Suprapubic skin (tissue), 4 donors: Measurements from ENCODE around the gene DNM3. TPM values are rescaled to one million over a fixed set of nuclear protein-coding genes. Genes with fewer than 3 reads are reported as not detected.
"Not testable (repeated sequence)": the region's sequence is repeated elsewhere in the genome, so short reads cannot be mapped to it uniquely, and the experiment has no call there.

Experiments
- DNase-seq, 2 donors: peaks; one replicate each; pipeline ENCODE4 v3.0.0-alpha.2; 2019; ENCODE audit warnings: low spot score in 2 of 2
- H3K27ac ChIP-seq: fragments of 200-600 bp; sonication (generic); one replicate; pipeline ENCODE4 v1.5.1; 2019
- H3K27me3 ChIP-seq: fragments of 200-600 bp; sonication (generic); one replicate; pipeline ENCODE4 v1.5.1; 2019
- H3K36me3 ChIP-seq: fragments of 200-600 bp; sonication (generic); one replicate; pipeline ENCODE4 v1.5.1; 2019
- H3K4me1 ChIP-seq: fragments of 200-600 bp; sonication (generic); one replicate; pipeline ENCODE4 v1.5.1; 2019
- H3K4me3 ChIP-seq: fragments of 200-600 bp; sonication (generic); one replicate; pipeline ENCODE4 v1.5.1; 2019; ENCODE audit warnings: mild to moderate bottlenecking
- H3K9me3 ChIP-seq: fragments of 200-600 bp; sonication (generic); one replicate; pipeline ENCODE4 v1.5.1; 2019
- CTCF ChIP-seq, 2 donors: fragments of 200-600 bp in 1 of 2; fragments of 450-650 bp in 1 of 2; sonication (generic) in 1 of 2; IDR thresholded peaks; one replicate each; pipeline ENCODE4 v1.5.1; 2016 to 2019; ENCODE audit warnings: antibody characterized with exemption in 2 of 2, mild to moderate bottlenecking in 1 of 2, moderate library complexity in 1 of 2
- EP300 ChIP-seq: sonication (generic); formaldehyde crosslinking; IDR thresholded peaks from one replicate; pipeline ENCODE4 v1.6.1; 2017; ENCODE audit warnings: antibody characterized with exemption
- POLR2A ChIP-seq, 2 donors: fragments of 450-650 bp; IDR thresholded peaks; one replicate each; pipeline ENCODE4 v1.6.1; 2017; ENCODE audit warnings: antibody characterized with exemption in 2 of 2, mild to moderate bottlenecking in 2 of 2, moderate library complexity in 2 of 2
- POLR2AphosphoS5 ChIP-seq, 3 donors: sonication (generic); formaldehyde crosslinking; IDR thresholded peaks; one replicate each; pipeline ENCODE4 v1.6.1; 2017; ENCODE audit warnings: antibody characterized with exemption in 3 of 3
- whole genome bisulfite sequencing: methylation state at CpG from one replicate; pipeline ENCODE4 v1.1.5; 2018; 5-methylcytosine and 5-hydroxymethylcytosine counted together
- total RNA-seq, 4 donors: library from RNA; depleted of rRNA; stranded (reverse); fragments of >200 nt; gene quantifications; one replicate each; pipeline ENCODE4 v1.1.0, GENCODE V29; 2016

The DNM3 gene
- total RNA-seq, 4 donors from 2014 or later, result 1.6 to 11.7 (median 3.7) TPM

- no peak for DNase-seq
- 82% methylated on average over 3 of the region's 3 CpGs for WGBS
Measured at GRCh38 chr1:172298141-172298540, 456.8 kb downstream of the DNM3 start.

GRCh38 chr1:172298911-172299310, 457.6 kb downstream of the DNM3 start:
- Histone ChIP-seq H3K27ac (no peak overlapping the region), H3K4me3 (no peak overlapping the region), H3K9me3 (peaks cover 3% of the 10 kb centered on the region), H3K27me3 (no peaks in the 10 kb centered on the region), H3K4me1 (no peaks in the 10 kb centered on the region), H3K36me3 (no peaks in the 10 kb centered on the region)
- WGBS, result 93% methylated on average over 2 of the region's 2 CpGs
- no peak for DNase-seq
- TF ChIP-seq POLR2AphosphoS5 (IDR thresholded peaks at IDR 0.05), result no peak

More at GRCh38 chr1:172298141-172298540, 456.8 kb downstream of the DNM3 start:
- Histone ChIP-seq H3K36me3 (no peaks in the 10 kb centered on the region), H3K27ac (no peak overlapping the region), H3K27me3 (no peaks in the 10 kb centered on the region), H3K9me3 (peaks cover 3% of the 10 kb centered on the region), H3K4me1 (no peaks in the 10 kb centered on the region), H3K4me3 (no peak overlapping the region)
- TF ChIP-seq EP300 (no peak), POLR2AphosphoS5 (IDR thresholded peaks at IDR 0.05) (no peak), POLR2A (IDR thresholded peaks at IDR 0.05) (no peak), CTCF (IDR thresholded peaks at IDR 0.05) (no peak)

GRCh38 chr1:172299515-172299914, 458.2 kb downstream of the DNM3 start:
- DNase-seq, result no peak
- H3K4me3 ChIP-seq, result no peak overlapping the region
- peaks cover 3% of the 10 kb centered on the region for H3K9me3 ChIP-seq
- H3K27me3 ChIP-seq, result no peaks in the 10 kb centered on the region
- no peak overlapping the region for H3K27ac ChIP-seq
- H3K4me1 ChIP-seq, result no peaks in the 10 kb centered on the region
- TF ChIP-seq POLR2AphosphoS5 (IDR thresholded peaks at IDR 0.05) (no peak), CTCF (IDR thresholded peaks at IDR 0.05) (no peak), POLR2A (IDR thresholded peaks at IDR 0.05) (no peak), EP300 (no peak)
- no peaks in the 10 kb centered on the region for H3K36me3 ChIP-seq

GRCh38 chr1:172307508-172307907, 466.2 kb downstream of the DNM3 start:
- not testable (repeated sequence) for H3K36me3 ChIP-seq, H3K27ac ChIP-seq, H3K9me3 ChIP-seq, DNase-seq, H3K4me3 ChIP-seq, H3K27me3 ChIP-seq, H3K4me1 ChIP-seq
- WGBS, result 96% methylated on average over 4 of the region's 4 CpGs

GRCh38 chr1:172308142-172308541, 466.8 kb downstream of the DNM3 start:
- no peak overlapping the region for H3K4me3 ChIP-seq
- 51% methylated on average over 2 of the region's 2 CpGs for WGBS

GRCh38 chr1:172308577-172308976, 467.3 kb downstream of the DNM3 start:
- 65% methylated on average over 4 of the region's 4 CpGs for WGBS
- Histone ChIP-seq H3K4me1 (no peaks in the 10 kb centered on the region), H3K4me3 (no peak overlapping the region), H3K9me3 (no peaks in the 10 kb centered on the region), H3K36me3 (no peaks in the 10 kb centered on the region), H3K27me3 (no peaks in the 10 kb centered on the region), H3K27ac (no peak overlapping the region)
- TF ChIP-seq POLR2A (IDR thresholded peaks at IDR 0.05) (no peak), EP300 (no peak), CTCF (IDR thresholded peaks at IDR 0.05) (no peak), POLR2AphosphoS5 (IDR thresholded peaks at IDR 0.05) (no peak)
- no peak for DNase-seq

More at GRCh38 chr1:172308142-172308541, 466.8 kb downstream of the DNM3 start:
- Histone ChIP-seq H3K9me3 (no peaks in the 10 kb centered on the region), H3K27me3 (no peaks in the 10 kb centered on the region), H3K27ac (no peak overlapping the region), H3K4me1 (no peaks in the 10 kb centered on the region), H3K36me3 (no peaks in the 10 kb centered on the region)
- TF ChIP-seq CTCF (IDR thresholded peaks at IDR 0.05) (no peak), EP300 (no peak), POLR2AphosphoS5 (IDR thresholded peaks at IDR 0.05) (no peak), POLR2A (IDR thresholded peaks at IDR 0.05) (no peak)
- DNase-seq, result no peak
